IMR-90 (cell line): ENCODE data around the gene KIF20A.

Experiments
- CEBPB ChIP-seq: IDR thresholded peaks from 2 replicates; pipeline ENCODE4 v1.6.1; 2012; ENCODE audit warnings: low read depth, low read length, improper control_type of control experiment
- CHD1 ChIP-seq: IDR thresholded peaks from 2 replicates; pipeline ENCODE4 v1.6.1; 2012; ENCODE audit warnings: low read depth, low read length, improper control_type of control experiment
- MAZ ChIP-seq: IDR thresholded peaks from 2 replicates; pipeline ENCODE4 v1.6.1; 2012; ENCODE audit warnings: low read depth, mild to moderate bottlenecking, low read length, improper control_type of control experiment, moderate library complexity, borderline replicate concordance
- MXI1 ChIP-seq: IDR thresholded peaks from 2 replicates; pipeline ENCODE4 v1.6.1; 2012; ENCODE audit warnings: low read depth, mild to moderate bottlenecking, low read length, moderate library complexity, borderline replicate concordance
- POLR2A ChIP-seq: IDR thresholded peaks from 2 replicates; pipeline ENCODE4 v1.6.1; 2012; ENCODE audit warnings: mild to moderate bottlenecking, low read depth, low read length
- RAD21 ChIP-seq: IDR thresholded peaks from 2 replicates; pipeline ENCODE4 v1.6.1; 2012; ENCODE audit warnings: low read length, improper control_type of control experiment
- TF ChIP-seq, protein P1 (sequence below): conservative IDR thresholded peaks from 2 replicates; pipeline ENCODE4 v1.5.1; 2012; ENCODE audit warnings: mild to moderate bottlenecking, low read depth, low read length, improper control_type of control experiment

DNA sequence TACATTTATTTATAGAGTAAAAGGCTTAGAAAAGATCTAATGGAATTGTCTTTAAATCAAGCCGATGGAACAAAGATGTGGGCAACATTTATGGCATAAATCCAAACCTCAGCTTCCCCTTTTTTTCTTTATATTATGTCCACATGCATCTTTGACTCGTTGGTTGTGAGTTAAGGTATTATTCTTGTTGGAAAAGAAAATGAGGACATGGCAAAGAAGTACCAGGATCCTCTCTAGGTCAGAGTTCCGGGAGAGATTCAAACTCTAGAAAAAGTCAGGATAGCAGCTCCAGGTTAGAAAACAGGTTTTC lies 39.2 kb upstream of the KIF20A start:
- TF ChIP-seq, protein P1, sequence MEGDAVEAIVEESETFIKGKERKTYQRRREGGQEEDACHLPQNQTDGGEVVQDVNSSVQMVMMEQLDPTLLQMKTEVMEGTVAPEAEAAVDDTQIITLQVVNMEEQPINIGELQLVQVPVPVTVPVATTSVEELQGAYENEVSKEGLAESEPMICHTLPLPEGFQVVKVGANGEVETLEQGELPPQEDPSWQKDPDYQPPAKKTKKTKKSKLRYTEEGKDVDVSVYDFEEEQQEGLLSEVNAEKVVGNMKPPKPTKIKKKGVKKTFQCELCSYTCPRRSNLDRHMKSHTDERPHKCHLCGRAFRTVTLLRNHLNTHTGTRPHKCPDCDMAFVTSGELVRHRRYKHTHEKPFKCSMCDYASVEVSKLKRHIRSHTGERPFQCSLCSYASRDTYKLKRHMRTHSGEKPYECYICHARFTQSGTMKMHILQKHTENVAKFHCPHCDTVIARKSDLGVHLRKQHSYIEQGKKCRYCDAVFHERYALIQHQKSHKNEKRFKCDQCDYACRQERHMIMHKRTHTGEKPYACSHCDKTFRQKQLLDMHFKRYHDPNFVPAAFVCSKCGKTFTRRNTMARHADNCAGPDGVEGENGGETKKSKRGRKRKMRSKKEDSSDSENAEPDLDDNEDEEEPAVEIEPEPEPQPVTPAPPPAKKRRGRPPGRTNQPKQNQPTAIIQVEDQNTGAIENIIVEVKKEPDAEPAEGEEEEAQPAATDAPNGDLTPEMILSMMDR: no peak
- TF ChIP-seq POLR2A (no peak), CEBPB (no peak), CHD1 (no peak), RAD21 (no peak), MAZ (no peak), MXI1 (no peak)
